Activated T-helper 2 cell treated with anti-CD3 and anti-CD28 coated beads, Interferon-gamma antibody, Interleukin-2, Interleukin-4, amounts not matched to agents 10 μg/mL and 5 μg/mL and 100 μg/mL, durations not matched to agents 14 hours and 24 hours and 36 hours (primary cell): ENCODE results near the gene USP35. TPM values are rescaled to one million over a fixed set of nuclear protein-coding genes. Genes with fewer than 3 reads are reported as not detected.
A peak's percentile ranks its signal among the peaks of the same experiment; 100 is the strongest.
"Not testable (repeated sequence)": the region's sequence is repeated elsewhere in the genome, so short reads cannot be mapped to it uniquely, and the experiment has no call there.

Experiments used
- DNase-seq: peaks from one replicate; pipeline ENCODE4 v3.0.0; 2021; ENCODE audit warnings: low spot score
- H3K27ac Mint-ChIP-seq: one replicate; pipeline ENCODE4 v1.8.0; 2021; ENCODE audit warnings: mixed read lengths
- H3K27me3 Mint-ChIP-seq: one replicate; pipeline ENCODE4 v1.8.0; 2021; ENCODE audit warnings: low read depth, mixed read lengths
- H3K36me3 Mint-ChIP-seq: one replicate; pipeline ENCODE4 v1.8.0; 2021; ENCODE audit warnings: low read depth, mixed read lengths
- H3K4me1 Mint-ChIP-seq: one replicate; pipeline ENCODE4 v1.8.0; 2021; ENCODE audit warnings: low read depth, mixed read lengths
- H3K4me3 Mint-ChIP-seq: one replicate; pipeline ENCODE4 v1.8.0; 2021; ENCODE audit warnings: low read depth, mild to moderate bottlenecking, moderate library complexity, mixed read lengths
- H3K9me3 Mint-ChIP-seq: one replicate; pipeline ENCODE4 v1.8.0; 2021; ENCODE audit warnings: mixed read lengths
- intact Hi-C: fragments of 100-400 bp; cut with micrococcal nuclease; formaldehyde crosslinking; loops from one replicate; pipeline ENCODE4 v1.15.1; 2023
- total RNA-seq: library from RNA; stranded (reverse); gene quantifications from 2 replicates; pipeline ENCODE4 v1.2.3, GENCODE V29; 2022

The USP35 gene
- total RNA-seq, 1 donor from 2014 or later: 12.9 TPM

DNA sequence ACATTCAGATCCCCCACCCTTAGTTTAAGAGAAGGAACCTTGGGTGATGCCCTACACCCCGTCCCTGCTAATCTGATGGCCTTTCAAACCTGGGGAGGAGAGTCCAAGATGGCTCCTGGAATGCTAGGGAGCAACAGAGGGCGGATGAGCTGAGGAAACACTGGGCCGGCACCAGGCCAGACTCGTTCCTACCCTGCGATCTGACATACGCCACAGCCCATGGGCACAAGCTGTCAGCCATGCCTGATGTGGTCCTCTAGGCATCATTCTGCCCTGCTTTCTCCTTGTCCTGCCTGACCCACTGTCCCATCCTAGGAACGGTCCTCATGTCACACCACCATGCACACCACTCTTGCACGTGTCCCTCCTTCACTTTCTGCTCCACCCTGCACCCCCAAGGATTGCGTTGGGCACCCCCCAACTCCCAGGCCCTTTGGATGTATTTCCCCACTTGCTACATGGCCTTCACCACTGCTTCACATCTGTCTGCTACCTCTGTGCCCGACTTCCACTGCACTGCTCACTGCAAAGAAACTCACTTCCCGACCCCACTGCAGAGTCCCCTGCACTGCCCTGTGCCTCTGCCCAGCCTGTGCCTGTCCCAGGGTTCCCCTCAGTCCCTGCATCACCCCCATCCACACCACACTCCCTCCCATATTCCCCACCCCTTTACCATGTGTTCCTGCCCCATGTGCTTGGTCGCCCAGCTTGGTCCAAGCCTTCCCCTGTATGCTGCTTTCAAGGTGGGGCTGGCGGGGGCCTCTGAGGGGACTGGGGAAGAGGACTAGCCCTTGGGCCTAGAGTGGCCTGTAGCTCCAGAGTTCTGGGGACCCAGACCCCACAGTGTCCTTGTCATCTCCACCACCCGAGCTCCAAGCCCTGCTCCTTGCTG lies 29.2 kb downstream of the USP35 start:
- H3K9me3 Mint-ChIP-seq: no peaks in the 10 kb centered on the region

DNA sequence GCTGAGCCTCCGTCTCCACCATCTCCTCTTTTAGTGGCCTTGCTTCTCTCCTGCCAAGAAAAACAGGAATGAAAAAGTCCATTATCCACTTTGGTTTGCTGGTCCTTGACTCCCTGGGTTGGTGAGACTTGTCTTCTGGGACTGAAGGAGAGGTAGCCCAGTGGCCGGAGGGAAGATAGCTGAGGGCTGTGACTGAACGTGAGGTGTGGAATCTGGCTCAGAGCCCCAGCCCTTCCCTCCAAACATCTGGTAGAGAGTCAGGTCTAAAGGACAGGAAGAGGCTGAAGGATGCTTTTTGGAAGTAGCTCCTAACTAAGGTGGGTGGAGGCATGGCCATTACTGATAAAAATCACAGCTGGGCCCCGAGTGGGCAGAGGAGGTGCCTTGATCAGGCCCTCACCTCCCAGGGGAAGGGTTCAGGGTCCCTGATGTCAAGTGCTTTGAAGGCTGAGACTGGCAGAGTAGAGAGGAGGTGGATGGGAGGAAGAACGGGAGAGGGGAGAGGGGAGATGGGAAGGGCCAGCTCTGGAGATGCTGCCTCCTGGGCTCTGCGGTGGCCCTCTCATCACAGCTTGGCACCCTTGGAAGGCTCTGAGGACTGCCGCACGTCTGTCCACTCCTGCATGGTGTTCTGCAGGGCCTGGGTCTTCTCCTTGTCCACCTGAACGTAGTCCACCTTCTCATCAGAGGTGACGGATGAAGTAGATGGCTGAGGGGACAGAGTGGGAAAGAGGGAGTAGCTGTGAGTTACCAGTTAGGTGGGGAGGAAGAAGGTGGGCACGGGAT lies 30.2 kb downstream of the USP35 start:
- Mint-ChIP-seq H3K4me1 (peaks cover 13% of the 10 kb centered on the region), H3K9me3 (no peaks in the 10 kb centered on the region), H3K27ac (no peak overlapping the region), H3K27me3 (no peaks in the 10 kb centered on the region), H3K4me3 (no peak overlapping the region), H3K36me3 (peaks cover 76% of the 10 kb centered on the region)
- intact Hi-C loops: no loop called here
- DNase-seq: no peak

More for the DNA sequence above, 29.2 kb downstream of the USP35 start:
- DNase-seq: no peak
- Mint-ChIP-seq H3K27me3 (no peaks in the 10 kb centered on the region), H3K4me3 (no peak overlapping the region), H3K36me3 (peaks cover 67% of the 10 kb centered on the region), H3K4me1 (peaks cover 10% of the 10 kb centered on the region), H3K27ac (no peak overlapping the region)
- intact Hi-C loops: no loop called here

DNA sequence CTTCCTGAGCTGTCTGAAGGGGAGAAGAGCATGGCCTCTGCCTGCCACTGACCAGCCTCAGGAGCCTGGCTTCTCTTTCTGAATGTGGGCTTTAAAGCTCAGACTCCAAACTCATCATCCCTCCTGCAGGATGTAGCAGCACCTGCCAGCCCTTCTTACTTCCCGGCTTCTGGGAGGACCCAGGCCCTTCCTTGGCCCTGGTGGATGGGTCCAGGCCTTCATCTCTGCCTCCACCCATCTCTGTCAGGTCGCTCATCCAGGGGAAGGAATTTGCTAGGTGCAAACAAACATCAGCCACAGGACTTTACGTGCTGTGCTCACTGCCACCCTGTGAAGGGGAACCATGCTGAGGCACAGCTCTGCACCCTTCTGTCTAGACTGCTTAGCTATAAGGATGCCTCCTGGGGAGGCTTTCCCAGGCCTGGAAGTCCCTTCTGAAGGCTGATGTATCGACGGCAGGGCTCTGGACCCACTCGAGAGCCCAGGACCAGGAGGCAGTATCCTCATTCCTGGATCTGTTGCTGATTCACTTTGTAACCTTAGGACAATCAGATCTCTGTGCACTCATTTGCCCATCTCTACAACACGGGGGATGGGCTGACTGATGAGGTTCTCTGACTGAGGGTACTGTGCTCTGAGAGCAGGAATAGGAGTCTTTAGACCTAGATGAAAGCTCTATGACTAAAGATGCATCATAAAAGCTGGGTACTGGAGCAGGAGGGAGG lies 30.9 kb downstream of the USP35 start:
- Mint-ChIP-seq H3K4me3 (no peak overlapping the region), H3K27me3 (no peaks in the 10 kb centered on the region), H3K4me1 (peaks cover 16% of the 10 kb centered on the region), H3K27ac (no peak overlapping the region), H3K36me3 (peaks cover 76% of the 10 kb centered on the region), H3K9me3 (no peaks in the 10 kb centered on the region)
- intact Hi-C loops: no loop called here
- no peak for DNase-seq

DNA sequence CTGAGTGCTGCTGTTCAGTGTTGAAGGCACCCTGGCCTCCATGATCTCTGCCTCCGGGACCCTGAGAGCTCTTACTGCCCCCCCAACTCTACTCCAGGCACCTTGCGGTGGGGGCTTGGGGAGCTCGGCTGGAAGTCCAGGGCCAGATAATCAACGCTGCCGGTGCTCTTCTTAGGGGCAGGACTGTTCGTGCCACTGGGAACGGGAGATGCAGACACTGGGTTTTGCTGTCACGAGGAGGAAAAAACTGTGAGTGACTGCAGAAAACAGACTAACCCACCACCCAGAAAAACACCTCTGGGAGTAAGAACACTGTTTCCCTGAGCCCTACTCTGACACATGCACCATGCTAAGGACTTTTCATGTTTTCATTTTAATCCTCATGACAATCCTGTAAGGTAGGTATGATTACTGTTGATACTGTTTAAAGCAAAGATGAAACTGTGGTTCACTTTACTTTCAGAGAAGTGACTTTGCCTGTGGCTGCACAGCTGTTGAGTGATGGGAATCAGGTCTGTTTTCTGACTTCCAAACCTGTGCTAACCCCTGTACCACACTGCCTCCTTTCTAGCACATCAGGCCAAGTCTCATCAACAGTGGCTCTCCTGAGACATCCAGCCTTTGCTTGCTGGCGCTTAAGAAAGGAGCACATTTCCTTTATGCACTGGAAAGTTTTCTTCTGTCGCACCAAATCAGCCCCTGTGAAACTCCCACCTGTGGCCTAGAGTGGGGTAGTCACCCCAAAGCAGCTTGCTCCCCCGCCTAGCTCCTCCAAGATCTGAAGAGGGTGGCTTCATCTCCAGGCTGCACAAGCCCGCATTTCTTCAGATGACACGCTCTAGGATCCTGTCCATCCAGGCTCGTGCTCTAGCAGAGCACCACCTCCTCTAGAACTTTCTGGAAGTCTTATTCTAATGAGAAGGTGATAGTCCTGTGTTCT lies 31.8 kb downstream of the USP35 start:
- Mint-ChIP-seq H3K4me1 (peaks cover 24% of the 10 kb centered on the region), H3K27ac (peak overlapping the region; percentile 33), H3K36me3 (peaks cover 76% of the 10 kb centered on the region), H3K9me3 (no peaks in the 10 kb centered on the region), H3K4me3 (no peak overlapping the region), H3K27me3 (no peaks in the 10 kb centered on the region)
- no peak for DNase-seq
- intact Hi-C loops: no loop called here

DNA sequence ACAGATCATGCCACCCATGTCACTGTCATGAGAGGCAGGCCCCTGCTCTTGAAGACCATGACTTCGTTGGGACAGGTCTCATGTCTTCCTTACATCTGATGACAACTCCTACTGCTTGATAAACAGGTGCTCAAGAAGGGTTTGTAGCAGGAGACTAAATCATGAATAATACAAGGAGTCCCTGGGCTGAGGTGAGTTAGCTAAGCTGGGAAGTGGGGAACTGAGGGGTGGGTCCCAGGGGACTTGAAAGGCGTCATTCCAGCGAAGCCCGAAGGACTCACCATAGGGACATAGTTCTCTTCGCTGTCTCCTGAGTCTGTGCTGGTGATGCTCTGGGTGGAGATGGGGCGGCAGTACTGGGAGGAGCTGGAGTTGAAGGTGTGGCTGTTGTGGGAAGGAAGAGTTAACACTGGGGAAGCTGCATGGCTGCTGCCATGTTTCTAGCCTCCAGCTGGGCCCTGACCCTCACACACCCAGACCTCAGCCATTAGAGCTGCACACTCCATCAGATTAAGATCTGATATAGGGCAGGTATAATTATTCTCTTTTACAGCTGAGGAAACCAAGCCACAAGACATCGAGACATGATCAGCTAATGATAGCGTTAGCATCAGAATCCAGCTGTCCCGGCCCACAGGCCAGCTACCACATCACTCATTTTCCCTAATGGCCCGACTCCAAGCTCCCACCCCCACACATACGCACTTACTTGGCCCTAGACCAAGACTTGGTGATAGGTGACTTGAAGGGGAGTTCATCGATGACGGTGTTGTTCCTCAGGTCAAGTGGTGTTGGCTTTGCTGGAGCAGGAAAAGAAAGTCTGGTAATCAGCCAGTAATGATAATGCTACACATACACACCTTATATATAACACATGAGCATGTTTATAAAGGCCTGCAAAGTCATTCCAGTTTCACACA lies 32.9 kb downstream of the USP35 start:
- Mint-ChIP-seq H3K36me3 (peaks cover 76% of the 10 kb centered on the region), H3K9me3 (no peaks in the 10 kb centered on the region), H3K4me3 (no peak overlapping the region), H3K27me3 (no peaks in the 10 kb centered on the region), H3K4me1 (peaks cover 28% of the 10 kb centered on the region), H3K27ac (peak overlapping the region; percentile 33)
- intact Hi-C loops: no loop called here
- no peak for DNase-seq

DNA sequence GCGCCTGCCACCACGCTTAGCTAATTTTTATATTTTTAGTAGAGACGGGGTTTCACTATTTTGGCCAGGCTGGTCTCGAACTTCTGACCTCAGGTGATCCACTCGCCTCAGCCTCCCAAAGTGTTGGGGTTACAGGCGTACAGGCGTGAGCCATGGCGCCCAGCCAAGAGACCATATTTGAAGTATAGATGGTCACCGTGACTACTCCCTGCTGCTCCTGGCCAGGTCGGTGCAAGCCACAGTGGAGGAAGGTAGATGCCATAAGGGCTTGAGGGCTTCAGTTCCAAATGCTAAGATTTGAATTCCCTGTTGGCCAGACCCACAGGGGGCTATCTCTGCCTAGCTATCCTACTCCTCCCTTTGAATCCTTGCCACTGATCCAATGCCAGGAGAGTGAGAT lies 34.0 kb downstream of the USP35 start:
- DNase-seq, H3K4me3 Mint-ChIP-seq, H3K27me3 Mint-ChIP-seq, H3K9me3 Mint-ChIP-seq, intact Hi-C loops, H3K27ac Mint-ChIP-seq: not testable (repeated sequence)
- Mint-ChIP-seq H3K36me3 (peaks cover 75% of the 10 kb centered on the region), H3K4me1 (peaks cover 36% of the 10 kb centered on the region)

DNA sequence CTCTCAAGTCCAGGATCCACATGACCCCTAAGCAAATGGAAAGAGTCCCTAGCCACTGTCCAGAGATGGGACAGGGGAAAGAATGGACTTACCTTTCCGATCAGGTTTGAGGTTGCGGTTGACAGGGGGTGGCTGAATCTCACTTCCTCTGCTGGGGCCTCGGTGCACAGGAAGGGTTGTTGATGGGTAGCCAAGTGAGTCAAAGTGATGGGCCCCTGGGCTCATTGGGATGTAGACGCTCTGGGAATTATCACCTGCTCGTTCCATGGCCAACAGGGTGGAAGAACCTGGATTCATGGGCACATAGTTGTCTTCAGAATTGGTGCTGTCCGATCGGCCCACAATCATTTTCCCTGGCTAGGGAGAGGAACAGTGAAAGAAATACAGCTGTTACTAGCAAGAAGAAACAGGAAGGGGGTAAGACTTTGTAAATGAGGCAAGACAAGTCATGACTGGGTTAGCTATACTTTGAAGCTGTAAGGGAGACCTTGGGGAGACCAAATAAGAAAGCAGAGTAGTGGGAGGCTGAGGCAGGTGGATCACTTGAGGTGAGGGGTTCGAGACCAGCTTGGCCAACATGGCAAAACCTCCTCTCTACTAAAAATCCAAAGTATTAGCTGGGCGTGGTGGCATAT lies 34.7 kb downstream of the USP35 start:
- Mint-ChIP-seq H3K9me3 (no peaks in the 10 kb centered on the region), H3K27ac (peak overlapping the region; percentile 57), H3K27me3 (no peaks in the 10 kb centered on the region), H3K36me3 (peaks cover 69% of the 10 kb centered on the region), H3K4me1 (peaks cover 43% of the 10 kb centered on the region), H3K4me3 (no peak overlapping the region)
- no peak for DNase-seq
- intact Hi-C loops: no loop called here

DNA sequence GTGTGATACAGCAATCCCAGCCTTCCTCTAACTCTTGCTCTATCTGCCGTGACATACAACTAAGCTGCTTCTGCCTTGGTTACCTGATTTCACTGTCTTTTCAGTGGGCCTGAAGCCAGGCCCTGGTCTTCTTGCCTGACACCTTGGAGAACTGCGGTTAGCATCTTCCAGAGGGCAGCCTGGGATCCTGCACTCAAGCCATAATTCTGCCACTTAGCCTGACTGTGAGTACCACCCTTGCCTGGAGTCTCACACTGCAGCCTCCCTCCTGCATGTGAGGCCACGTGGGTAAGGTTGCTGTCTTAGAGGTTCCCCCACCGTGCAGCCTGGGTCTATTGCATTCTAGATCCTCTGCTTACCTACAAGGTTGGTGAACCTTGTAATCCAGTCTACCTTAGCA lies 35.8 kb downstream of the USP35 start:
- Mint-ChIP-seq H3K36me3 (peaks cover 71% of the 10 kb centered on the region), H3K4me1 (peaks cover 53% of the 10 kb centered on the region), H3K9me3 (no peaks in the 10 kb centered on the region), H3K27me3 (no peaks in the 10 kb centered on the region), H3K27ac (peak overlapping the region; percentile 65), H3K4me3 (no peak overlapping the region)
- DNase-seq: no peak
- intact Hi-C loops: no loop called here

DNA sequence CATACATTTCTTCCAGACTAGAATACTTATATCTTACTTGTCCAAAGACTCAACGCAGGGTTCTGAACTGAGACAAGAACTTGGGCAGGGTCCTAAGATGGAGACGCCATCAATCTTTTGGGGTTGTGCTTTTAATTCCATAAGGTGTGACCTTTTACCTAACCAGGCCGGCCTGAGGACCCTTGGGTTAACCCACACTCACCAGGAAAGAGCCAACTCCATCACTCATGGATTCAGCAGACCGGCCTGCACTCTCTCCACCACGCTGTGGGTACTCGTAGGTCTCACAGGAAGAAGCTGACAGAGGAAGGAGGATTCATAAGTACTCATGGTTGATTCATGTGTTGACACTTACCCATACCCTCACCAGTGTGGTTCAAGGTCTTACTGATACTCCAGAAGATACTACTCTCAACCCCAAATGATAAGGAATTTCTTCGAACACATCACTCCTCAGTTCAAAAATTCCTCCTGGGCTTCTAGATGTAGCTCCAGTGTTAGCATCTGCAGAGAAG lies 36.2 kb downstream of the USP35 start:
- H3K36me3 Mint-ChIP-seq: peaks cover 70% of the 10 kb centered on the region
- peaks cover 57% of the 10 kb centered on the region for H3K4me1 Mint-ChIP-seq
- H3K4me3 Mint-ChIP-seq: no peak overlapping the region
- no peaks in the 10 kb centered on the region for H3K9me3 Mint-ChIP-seq
- peak overlapping the region; percentile 65 for H3K27ac Mint-ChIP-seq
- intact Hi-C loops: loop anchor here (5.0 kb wide), 2 partner anchors 87 to 107 kb away; no protein-coding TSS in a partner anchor
- no peaks in the 10 kb centered on the region for H3K27me3 Mint-ChIP-seq
- no peak for DNase-seq

DNA sequence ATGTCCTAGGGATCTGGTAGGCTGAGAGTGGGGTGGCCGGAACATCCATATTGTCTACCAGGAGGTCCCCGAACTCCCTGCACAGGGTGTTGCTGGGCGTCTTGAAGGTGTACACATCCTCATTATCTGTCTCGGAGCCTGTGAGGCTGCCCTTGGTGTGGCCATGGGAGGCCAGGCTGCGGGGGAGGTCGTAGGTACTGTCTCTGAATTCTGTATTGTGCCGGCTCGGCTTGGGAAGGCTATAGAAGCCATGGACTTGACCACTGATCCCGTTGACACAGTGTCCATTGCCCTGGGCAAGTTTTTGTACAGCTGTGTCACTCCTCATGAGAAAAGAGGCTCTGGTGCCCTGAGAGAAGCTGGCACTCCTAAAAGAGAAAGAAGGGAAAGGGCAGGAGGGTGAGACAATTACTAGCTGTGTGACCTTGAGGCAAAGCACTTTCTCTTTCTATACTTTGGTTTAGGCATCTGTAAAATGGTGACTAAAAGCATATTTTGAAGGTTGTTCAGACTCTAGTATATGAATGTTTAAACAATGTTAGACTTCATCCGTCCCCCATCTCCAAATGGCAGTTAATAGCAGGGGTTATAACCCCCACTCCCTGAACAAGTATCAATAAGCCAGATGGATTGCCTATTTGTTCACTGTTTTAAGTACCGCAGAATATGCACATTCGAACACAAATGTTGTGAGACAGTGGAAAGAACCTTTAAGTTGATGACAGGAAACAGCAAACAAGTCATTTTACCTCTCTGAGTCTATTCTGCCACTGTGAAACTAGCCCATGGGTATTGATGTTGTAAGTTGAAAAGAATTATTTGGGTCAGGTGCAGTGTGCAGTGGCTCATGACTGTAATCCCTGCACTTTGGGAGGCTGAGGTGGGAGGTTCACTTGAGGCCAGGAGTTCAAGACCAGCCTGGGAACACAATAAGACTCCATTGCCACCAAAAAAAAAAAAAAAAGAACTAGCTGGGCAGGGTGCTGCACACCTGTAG lies 38.3 kb downstream of the USP35 start:
- no peak for DNase-seq
- H3K27me3 Mint-ChIP-seq: no peaks in the 10 kb centered on the region
- intact Hi-C loops: loop anchor here (1.0 to 5.0 kb wide), 5 partner anchors 38 to 170 kb away; partner anchors contain the start of genes KCTD21 and USP35
- no peaks in the 10 kb centered on the region for H3K9me3 Mint-ChIP-seq
- no peak overlapping the region for H3K4me3 Mint-ChIP-seq
- peak overlapping the region; percentile 95 for H3K27ac Mint-ChIP-seq
- H3K36me3 Mint-ChIP-seq: peaks cover 66% of the 10 kb centered on the region
- peaks cover 68% of the 10 kb centered on the region for H3K4me1 Mint-ChIP-seq
